ENCODE measurements around the gene SCN2B.

GRCh38 chr11:118180300-118180703, 3.9 kb upstream of the SCN2B start:
- TF ChIP-seq ZNF274 (IDR thresholded peaks at IDR 0.05; ENCODE audit: low read depth, low read length): no peak
- TF ChIP-seq SUZ12 (IDR thresholded peaks at IDR 0.05; ENCODE audit: extremely low read depth, insufficient read depth, insufficient read length): no peak
